Smooth muscle cell of the umbilical artery (primary cell): ENCODE measurements around the gene BST1. TPM values are rescaled to one million over a fixed set of nuclear protein-coding genes. Genes with fewer than 3 reads are reported as not detected.

ENCODE experiments used
- total RNA-seq: library from RNA; depleted of rRNA; stranded (reverse); fragments of >200 nt; gene quantifications from 2 replicates; pipeline ENCODE4 v1.2.3, GENCODE V29; 2014

The BST1 gene
- total RNA-seq, result 6.6 and 12.8 TPM in 2 replicates

GRCh38 chr4:15702941-15703403 is at the start of gene BST1:
Gene BST1 (plus strand): TSS chr4:15703065. CDS start chr4:15703145, 80 bp downstream.

GRCh38 chr4:15655223-15656037 is 47.4 kb upstream of the BST1 start, which contains the start of gene FBXL5:
Gene FBXL5 (minus strand): TSS chr4:15655357. CDS start chr4:15655287, 70 bp downstream.

GRCh38 chr4:15681372-15682241 is 21.3 kb upstream of the BST1 start, which contains the start of gene FAM200B:
Gene FAM200B (plus strand): TSS chr4:15681827. CDS start chr4:15686978, 5,151 bp downstream.

GRCh38 chr4:15778289-15779241 is 75.7 kb downstream of the BST1 start, which contains the start of gene CD38:
Gene CD38 (plus strand): TSS chr4:15778328. CDS start chr4:15778415, 87 bp downstream.

Other genes with a start within 250 kb of the BST1 start
- 17.8 and 19.7 TPM in 2 replicates for gene CC2D2A, start 233.2 kb upstream of the BST1 start, total RNA-seq
- 102 and 147 TPM in 2 replicates for gene FBXL5, start 47.7 kb upstream of the BST1 start, total RNA-seq
- 33.0 and 38.0 TPM in 2 replicates for gene FAM200B, start 21.2 kb upstream of the BST1 start, total RNA-seq
- under 0.01 TPM in 1 of 2 replicates, not detected in the other for gene CD38, start 75.3 kb downstream of the BST1 start, total RNA-seq
- not detected in 2 replicates for gene FGFBP1, start 235.7 kb downstream of the BST1 start, total RNA-seq